ENCODE results near the gene CMPK1.

DNA sequence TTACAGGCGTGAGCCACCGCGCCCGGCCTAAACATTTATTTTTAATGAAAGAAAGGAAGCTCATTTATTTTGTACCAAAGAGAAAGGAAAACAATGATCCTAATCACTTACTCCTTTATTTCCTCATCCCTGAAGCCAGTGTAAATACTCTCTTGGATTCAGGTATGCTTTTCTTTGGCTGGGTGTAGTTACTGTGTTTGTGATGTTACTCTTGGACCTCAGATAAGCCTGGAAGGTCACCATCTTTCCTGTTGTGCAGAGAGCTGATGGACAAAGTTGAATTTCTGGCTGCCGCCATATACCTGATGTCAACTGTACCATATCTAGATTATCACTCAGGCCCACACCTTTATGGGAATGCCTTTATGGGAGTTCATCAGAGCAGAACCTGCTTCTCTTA is 47.1 kb downstream of the CMPK1 start:
- TF ChIP-seq, protein P1, sequence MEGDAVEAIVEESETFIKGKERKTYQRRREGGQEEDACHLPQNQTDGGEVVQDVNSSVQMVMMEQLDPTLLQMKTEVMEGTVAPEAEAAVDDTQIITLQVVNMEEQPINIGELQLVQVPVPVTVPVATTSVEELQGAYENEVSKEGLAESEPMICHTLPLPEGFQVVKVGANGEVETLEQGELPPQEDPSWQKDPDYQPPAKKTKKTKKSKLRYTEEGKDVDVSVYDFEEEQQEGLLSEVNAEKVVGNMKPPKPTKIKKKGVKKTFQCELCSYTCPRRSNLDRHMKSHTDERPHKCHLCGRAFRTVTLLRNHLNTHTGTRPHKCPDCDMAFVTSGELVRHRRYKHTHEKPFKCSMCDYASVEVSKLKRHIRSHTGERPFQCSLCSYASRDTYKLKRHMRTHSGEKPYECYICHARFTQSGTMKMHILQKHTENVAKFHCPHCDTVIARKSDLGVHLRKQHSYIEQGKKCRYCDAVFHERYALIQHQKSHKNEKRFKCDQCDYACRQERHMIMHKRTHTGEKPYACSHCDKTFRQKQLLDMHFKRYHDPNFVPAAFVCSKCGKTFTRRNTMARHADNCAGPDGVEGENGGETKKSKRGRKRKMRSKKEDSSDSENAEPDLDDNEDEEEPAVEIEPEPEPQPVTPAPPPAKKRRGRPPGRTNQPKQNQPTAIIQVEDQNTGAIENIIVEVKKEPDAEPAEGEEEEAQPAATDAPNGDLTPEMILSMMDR (conservative IDR thresholded peaks at IDR 0.05; ENCODE audit: low read depth, low read length), result no peak
- TF ChIP-seq NFE2L2 (IDR thresholded peaks at IDR 0.05; ENCODE audit: low read depth, low read length) (no peak), RFX5 (IDR thresholded peaks at IDR 0.05; ENCODE audit: low read depth, low read length) (no peak), CEBPB (IDR thresholded peaks at IDR 0.05; ENCODE audit: low read depth, low read length) (no peak), FOS (IDR thresholded peaks at IDR 0.05; ENCODE audit: low read depth, low read length) (no peak), BHLHE40 (IDR thresholded peaks at IDR 0.05; ENCODE audit: low read depth, low read length) (no peak)
